ENCODE results near the gene RECQL5. TPM values are rescaled to one million over a fixed set of nuclear protein-coding genes. Genes with fewer than 3 reads are reported as not detected.
A peak's percentile ranks its signal among the peaks of the same experiment; 100 is the strongest.

RECQL5 gene
- total and polyA plus RNA-seq, 4 donors, result 16.4 to 32.5 (median 29.8) TPM

- DNase-seq (peak in 1 of 3 donors; percentile 61), ATAC-seq (ENCODE audit: insufficient read depth, low FRiP score) (no peak)
- peak overlapping the region; percentile 87 to 97 for H3K27ac ChIP-seq (ENCODE audit: low read depth in 1 of 2, low read length in 1 of 2)
- WGBS, 2 donors, result 65 to 80% methylated on average over 10 of the region's 10 CpGs
- H3K4me1 ChIP-seq (ENCODE audit: control insufficient read depth in 5 of 5, insufficient read depth in 5 of 5, low read length in 5 of 5), result peaks cover 0 to 20% (median 7%) of the 10 kb centered on the region in 5 donors
- H3K9me3 ChIP-seq (ENCODE audit: control insufficient read depth in 4 of 4, insufficient read depth in 3 of 4, low read length in 3 of 4), result no peaks in the 10 kb centered on the region
- H3K27me3 ChIP-seq (ENCODE audit: control insufficient read depth in 3 of 3, insufficient read depth in 3 of 3, low read length in 2 of 3), result no peaks in the 10 kb centered on the region
- no peak for TF ChIP-seq CTCF (IDR thresholded peaks at IDR 0.05; ENCODE audit: control extremely low read depth, extremely low read depth)
- H3K36me3 ChIP-seq (ENCODE audit: control insufficient read depth in 4 of 4, insufficient read depth in 4 of 4, low read length in 4 of 4), result peaks cover 4 to 53% (median 30%) of the 10 kb centered on the region in 4 donors
- H3K9ac ChIP-seq (ENCODE audit: insufficient read depth in 1 of 2, low read length in 2 of 2), result peak overlapping the region in 1 of 2 donors; percentile 4
- H3K4me3 ChIP-seq, result no peak overlapping the region
Measured at GRCh38 chr17:75697651-75698291, 30.8 kb upstream of the RECQL5 start.

- WGBS, 2 donors, result 96% methylated on average over 12 of the region's 12 CpGs
- Histone ChIP-seq H3K27ac (ENCODE audit: low read depth in 1 of 2, low read length in 1 of 2) (peak overlapping the region in 1 of 2 donors; percentile 97), H3K4me3 (no peak overlapping the region), H3K4me1 (ENCODE audit: control insufficient read depth in 5 of 5, insufficient read depth in 5 of 5, low read length in 5 of 5) (peaks cover 0 to 28% (median 7%) of the 10 kb centered on the region in 5 donors), H3K9me3 (ENCODE audit: control insufficient read depth in 4 of 4, insufficient read depth in 3 of 4, low read length in 3 of 4) (peaks cover 0 to 2% (median 0%) of the 10 kb centered on the region in 4 donors), H3K36me3 (ENCODE audit: control insufficient read depth in 4 of 4, insufficient read depth in 4 of 4, low read length in 4 of 4) (peaks cover 0 to 51% (median 24%) of the 10 kb centered on the region in 4 donors), H3K9ac (ENCODE audit: insufficient read depth in 1 of 2, low read length in 2 of 2) (no peak overlapping the region), H3K27me3 (ENCODE audit: control insufficient read depth in 3 of 3, insufficient read depth in 3 of 3, low read length in 2 of 3) (no peaks in the 10 kb centered on the region)
- no peak for ATAC-seq (ENCODE audit: insufficient read depth, low FRiP score)
- TF ChIP-seq CTCF (IDR thresholded peaks at IDR 0.05; ENCODE audit: control extremely low read depth, extremely low read depth), result no peak
- no peak for DNase-seq
Measured at GRCh38 chr17:75695830-75696271, 28.9 kb upstream of the RECQL5 start.

- H3K4me3 ChIP-seq, result no peak overlapping the region
- DNase-seq (no peak), ATAC-seq (ENCODE audit: insufficient read depth, low FRiP score) (no peak)
- H3K9ac ChIP-seq (ENCODE audit: insufficient read depth in 1 of 2, low read length in 2 of 2), result no peak overlapping the region
- peaks cover 0 to 51% (median 20%) of the 10 kb centered on the region in 4 donors for H3K36me3 ChIP-seq (ENCODE audit: control insufficient read depth in 4 of 4, insufficient read depth in 4 of 4, low read length in 4 of 4)
- peak overlapping the region in 1 of 2 donors; percentile 97 for H3K27ac ChIP-seq (ENCODE audit: low read depth in 1 of 2, low read length in 1 of 2)
- WGBS, 2 donors, result 87 to 90% methylated on average over 7 of the region's 7 CpGs
- H3K9me3 ChIP-seq (ENCODE audit: control insufficient read depth in 4 of 4, insufficient read depth in 3 of 4, low read length in 3 of 4), result peaks cover 0 to 2% (median 0%) of the 10 kb centered on the region in 4 donors
- TF ChIP-seq CTCF (IDR thresholded peaks at IDR 0.05; ENCODE audit: control extremely low read depth, extremely low read depth), result no peak
- H3K27me3 ChIP-seq (ENCODE audit: control insufficient read depth in 3 of 3, insufficient read depth in 3 of 3, low read length in 2 of 3), result no peaks in the 10 kb centered on the region
- peaks cover 0 to 32% (median 7%) of the 10 kb centered on the region in 5 donors for H3K4me1 ChIP-seq (ENCODE audit: control insufficient read depth in 5 of 5, insufficient read depth in 5 of 5, low read length in 5 of 5)
Measured at GRCh38 chr17:75695141-75695829, 28.3 kb upstream of the RECQL5 start.

All from lung (tissue), 12 donors.